HG03103 (cell line): ENCODE data around the gene TEX38.
"Not testable (repeated sequence)": the region's sequence is repeated elsewhere in the genome, so short reads cannot be mapped to it uniquely, and the experiment has no call there.

Source experiments
- ATAC-seq: cut with Tn5 transposase; IDR thresholded peaks from one replicate; pipeline ENCODE4 v1.9.1; 2021; ENCODE audit warnings: low read depth; ENCODE audit not compliant: unreplicated experiment

TEX38 gene

GRCh38 chr1:46654698-46655097 is 17.0 kb upstream of the TEX38 start:
- ATAC-seq: not testable (repeated sequence)

GRCh38 chr1:46655848-46656247 is 15.8 kb upstream of the TEX38 start:
- ATAC-seq: no peak

- ATAC-seq: no peak
These were observed 15.0 kb upstream of the TEX38 start for GRCh38 chr1:46656643-46657042.

- no peak for ATAC-seq
These were observed 13.9 kb upstream of the TEX38 start for GRCh38 chr1:46657775-46658174.

DNA sequence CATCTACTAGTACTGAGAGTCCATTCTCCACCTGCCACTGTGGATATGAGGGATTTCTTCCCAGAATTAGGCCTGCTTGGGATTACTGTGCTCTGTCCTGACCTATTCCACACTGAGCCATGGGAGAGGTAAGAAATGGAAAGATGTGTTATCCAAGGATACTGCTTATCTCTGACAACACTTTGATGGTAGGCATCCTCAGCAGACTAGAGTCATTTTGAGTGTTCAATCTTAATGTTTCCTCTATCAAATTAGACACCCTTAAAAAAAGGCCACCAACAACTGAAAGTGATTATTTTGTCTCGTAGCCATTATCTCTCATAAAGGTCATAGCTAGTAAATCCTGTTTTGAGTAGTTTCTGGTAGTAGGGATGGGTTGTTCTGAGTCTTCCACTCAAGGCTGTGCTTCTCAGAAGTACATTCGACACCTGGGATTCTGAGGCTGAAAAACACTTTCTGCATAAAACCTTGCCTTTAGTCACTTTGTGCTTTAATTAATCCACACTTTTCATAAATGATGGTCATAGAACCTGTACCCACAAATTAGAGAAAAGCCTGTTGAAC is 12.3 kb upstream of the TEX38 start:
- no peak for ATAC-seq

- ATAC-seq: not testable (repeated sequence)
These were observed 11.5 kb upstream of the TEX38 start for GRCh38 chr1:46660116-46660515.

DNA sequence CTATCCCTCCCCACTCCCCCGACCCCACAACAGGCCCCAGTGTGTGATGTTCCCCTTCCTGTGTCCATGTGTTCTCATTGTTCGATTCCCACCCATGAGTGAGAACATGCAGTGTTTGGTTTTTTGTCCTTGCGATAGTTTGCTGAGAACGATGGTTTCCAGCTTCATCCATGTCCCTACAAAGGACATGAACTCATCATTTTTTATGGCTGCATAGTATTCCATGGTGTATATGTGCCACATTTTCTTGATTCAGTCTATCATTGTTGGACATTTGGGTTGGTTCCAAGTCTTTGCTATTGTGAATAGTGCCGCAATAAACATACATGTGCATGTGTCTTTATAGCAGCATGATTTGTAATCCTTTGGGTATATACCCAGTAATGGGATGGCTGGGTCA is 8.7 kb upstream of the TEX38 start:
- not testable (repeated sequence) for ATAC-seq

- ATAC-seq: no peak
These were observed 5.7 kb upstream of the TEX38 start for GRCh38 chr1:46665983-46666382.

- ATAC-seq: peak; percentile 72
These were observed 3.6 kb upstream of the TEX38 start, which contains the start of gene ATPAF1 for GRCh38 chr1:46667782-46668760. TSS of gene ATPAF1 (minus strand) at chr1:46668364. CDS start at chr1:46668322, 42 bp downstream.

GRCh38 chr1:46670134-46670533 is 1.5 kb upstream of the TEX38 start:
- ATAC-seq: no peak

- ATAC-seq: no peak
These were observed 1.0 kb downstream of the TEX38 start for GRCh38 chr1:46672696-46673095.

DNA sequence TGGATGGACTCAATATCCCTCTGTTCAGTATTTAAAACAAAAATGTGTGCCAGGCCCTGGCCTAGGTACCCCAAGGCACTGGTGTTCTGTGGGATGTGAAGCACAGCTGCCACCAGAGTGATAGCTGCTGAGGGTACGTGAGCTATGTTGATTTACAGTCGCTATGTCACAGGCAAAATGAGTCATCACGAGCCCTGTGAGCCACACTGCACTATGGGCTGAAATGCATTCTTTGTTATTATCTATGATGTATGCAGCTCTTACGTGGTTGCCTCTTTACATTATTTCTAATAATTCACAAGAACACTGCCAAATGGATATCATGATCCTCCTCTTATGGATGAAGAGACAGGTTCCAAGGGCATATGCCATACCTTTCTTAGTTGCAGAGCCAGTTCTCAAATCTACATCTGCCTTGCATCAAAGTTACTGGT is 2.1 kb downstream of the TEX38 start:
- ATAC-seq: no peak

DNA sequence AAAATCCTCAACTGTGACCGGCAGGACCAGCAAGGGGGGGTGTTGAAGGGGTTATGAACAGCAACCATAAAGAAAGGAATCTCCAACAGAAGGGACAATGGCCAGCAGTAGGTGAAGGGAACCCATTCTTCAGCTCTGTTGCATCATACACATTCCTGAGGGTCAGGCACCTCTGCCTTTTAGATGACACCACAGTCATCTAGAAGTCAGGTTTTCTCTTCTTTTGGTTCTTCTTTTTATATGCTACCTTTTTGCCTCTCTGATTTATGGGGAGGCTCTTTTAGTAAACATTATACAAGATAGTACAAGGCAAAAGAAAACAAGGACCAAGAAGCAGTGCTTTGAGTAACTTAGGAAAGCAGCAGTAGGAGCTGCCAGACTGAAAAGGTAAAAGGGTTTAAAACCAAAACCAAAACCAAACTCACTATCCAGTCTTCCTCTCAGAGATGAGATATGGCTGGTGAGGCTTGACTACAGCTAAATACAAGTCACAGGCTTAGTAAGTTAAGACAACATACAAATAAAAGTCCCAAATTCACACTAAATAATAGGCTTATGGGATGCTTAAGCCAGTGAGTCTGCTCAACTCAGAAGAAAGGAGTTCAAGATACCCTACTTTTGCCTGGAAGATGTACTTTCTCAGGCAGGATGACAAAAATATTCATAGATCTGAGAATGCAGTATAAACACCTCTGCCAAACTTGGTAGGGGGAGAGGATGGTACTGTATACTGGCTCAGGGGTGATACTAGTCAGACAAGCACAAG is 4.1 kb downstream of the TEX38 start:
- no peak for ATAC-seq

DNA sequence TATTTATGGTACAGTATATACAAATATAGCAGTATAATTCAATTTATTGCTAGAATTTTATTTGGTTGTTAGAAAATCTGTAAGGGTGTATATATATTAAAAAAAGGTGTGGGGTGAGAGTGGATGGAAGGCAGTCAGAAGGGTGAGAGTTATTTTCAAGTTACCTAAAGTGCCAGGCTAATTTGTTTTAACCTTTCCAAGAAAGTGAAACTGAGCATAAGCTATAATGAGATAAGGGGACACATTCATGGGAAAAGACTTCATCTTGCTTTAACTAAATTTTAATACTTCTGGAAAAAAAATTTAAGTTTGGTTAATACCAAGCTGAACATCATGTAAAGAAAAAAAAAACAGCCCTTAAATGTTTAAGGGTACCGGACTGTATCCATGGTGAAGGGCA is 4.9 kb downstream of the TEX38 start:
- no peak for ATAC-seq

DNA sequence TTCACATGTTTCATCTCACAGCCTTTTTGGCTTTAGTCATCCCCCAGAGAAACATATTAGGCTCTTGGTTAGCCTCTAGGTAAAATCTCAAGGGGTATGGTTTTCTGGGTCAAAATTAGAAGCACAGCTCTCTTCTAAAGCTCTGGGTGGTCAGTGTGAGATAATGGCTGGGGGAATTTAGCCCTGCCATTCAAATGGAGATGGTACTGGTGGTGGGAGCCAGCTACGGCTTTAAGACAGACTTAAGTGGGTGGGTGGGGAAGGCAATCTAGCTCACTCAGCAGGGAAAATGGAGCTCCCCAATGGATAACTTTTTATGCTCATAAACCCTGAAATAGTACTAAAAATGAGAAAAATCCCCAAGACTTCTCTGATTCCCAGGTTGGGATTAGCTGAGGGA is 5.7 kb downstream of the TEX38 start:
- ATAC-seq: no peak

- no peak for ATAC-seq
These were observed 8.3 kb downstream of the TEX38 start for GRCh38 chr1:46679789-46680573.

GRCh38 chr1:46681333-46682034 is 9.8 kb downstream of the TEX38 start:
- ATAC-seq: no peak

- no peak for ATAC-seq
These were observed 10.4 kb downstream of the TEX38 start for GRCh38 chr1:46682064-46682463.

DNA sequence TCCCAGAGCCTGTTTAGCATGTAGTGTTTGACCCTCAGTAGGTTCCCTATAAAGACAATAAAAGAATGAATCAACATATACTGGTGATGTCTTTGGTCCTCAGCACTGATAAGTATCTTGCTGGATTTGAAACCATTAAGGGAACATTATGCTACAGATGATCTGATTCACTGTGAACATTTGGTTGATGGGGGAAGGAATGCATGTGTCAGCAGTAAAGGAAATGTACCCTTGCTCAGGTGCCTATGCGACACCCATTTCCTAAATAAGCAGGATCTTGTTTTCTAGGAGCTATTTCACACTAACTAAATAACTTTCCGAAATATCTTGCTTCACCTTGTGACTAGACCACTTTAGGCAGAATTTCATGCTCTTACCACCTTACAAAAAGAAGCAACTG is 13.0 kb downstream of the TEX38 start:
- ATAC-seq: no peak

DNA sequence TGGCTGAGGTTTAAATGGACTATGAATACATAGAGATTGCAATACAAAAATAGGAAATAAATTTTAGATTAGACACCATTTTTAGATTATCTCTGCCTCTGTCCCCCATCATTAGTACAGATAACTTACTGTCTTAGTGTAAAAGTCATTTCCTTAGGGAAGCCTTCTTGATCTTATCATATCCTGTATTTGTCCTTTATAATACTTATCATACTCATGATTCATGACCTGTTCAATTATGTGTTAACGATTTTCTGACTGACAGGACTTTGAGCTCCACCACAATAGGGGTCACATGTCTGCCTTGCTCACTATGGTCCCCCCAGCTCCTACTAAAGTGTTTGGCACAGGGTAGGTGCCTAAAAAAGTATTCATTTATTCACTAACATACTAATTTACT is 14.6 kb downstream of the TEX38 start:
- ATAC-seq: no peak
